Measurements from ENCODE around the gene TMC5.
"Not testable (repeated sequence)": the region's sequence is repeated elsewhere in the genome, so short reads cannot be mapped to it uniquely, and the experiment has no call there.

Gene TMC5

DNA sequence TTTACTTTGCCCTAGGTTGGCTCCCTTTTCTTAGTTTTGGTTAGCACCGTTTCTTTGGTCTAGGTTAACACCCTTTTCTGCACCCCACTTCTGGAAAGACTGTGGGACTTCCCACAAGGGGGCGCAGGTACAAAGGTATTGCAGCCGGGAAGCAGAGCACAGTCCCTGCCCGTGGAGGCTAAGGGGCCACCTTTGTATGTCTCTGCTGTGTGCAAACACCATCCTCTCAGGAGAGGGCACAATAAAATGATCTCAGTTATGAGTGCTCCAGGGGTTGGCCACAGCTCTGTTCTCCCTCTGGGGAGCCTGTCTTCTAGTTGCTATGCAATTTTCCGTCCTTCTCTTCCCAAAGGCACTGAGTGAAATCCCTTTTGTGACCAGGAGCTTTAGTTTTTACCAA lies 28.4 kb upstream of the TMC5 start:
- DNase-seq (ENCODE audit: insufficient read length, low spot score), result no peak
- TF ChIP-seq POLR2A (IDR thresholded peaks at IDR 0.05; ENCODE audit: low read depth, low read length), result no peak
- no peak for FAIRE-seq

DNA sequence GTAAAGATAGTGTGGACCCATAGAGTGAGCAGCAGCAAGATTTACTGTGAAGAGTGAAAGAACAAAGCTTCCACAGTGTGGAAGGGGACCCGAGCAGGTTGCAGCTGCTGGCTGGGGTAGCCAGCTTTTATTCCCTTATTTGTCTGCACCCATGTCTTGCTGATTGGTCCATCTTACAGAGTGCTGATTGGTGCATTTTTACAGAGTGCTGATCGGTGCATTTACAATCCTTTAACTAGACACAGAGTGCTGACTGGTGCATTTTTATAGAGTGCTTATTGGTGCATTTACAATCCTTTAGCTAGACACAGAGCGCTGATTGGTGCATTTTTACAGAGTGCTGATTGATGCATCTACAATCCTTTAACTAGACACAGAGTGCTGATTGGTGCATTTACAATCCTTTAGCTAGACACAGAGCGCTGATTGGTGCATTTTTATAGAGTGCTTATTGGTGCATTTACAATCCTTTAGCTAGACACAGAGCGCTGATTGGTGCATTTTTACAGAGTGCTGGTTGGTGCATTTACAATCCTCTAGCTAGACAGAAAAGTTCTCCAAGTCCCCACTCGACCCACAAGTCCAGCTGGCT lies 26.4 kb upstream of the TMC5 start:
- FAIRE-seq; DNase-seq (ENCODE audit: insufficient read length, low spot score): not testable (repeated sequence)

DNA sequence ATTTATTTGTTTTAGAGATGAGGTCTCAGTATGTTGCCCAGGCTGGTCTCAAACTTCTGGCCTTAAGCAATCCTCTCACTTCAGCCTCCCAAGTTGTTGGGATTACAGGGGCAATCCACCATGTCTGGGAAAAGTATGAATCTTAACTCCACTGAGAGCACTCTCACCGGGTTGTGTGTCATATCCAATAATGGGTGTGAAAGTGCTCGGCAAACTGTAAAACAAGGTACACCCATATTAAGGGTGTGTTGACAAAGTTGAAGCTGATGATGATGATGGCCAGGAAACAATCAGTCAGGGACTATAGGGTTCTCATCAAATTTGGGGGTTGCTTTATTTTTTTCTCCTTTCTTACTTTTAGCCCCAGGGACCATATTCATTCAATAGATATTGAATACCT lies 25.3 kb upstream of the TMC5 start:
- no peak for DNase-seq (ENCODE audit: insufficient read length, low spot score)
- FAIRE-seq, result no peak
- no peak for TF ChIP-seq POLR2A (IDR thresholded peaks at IDR 0.05; ENCODE audit: low read depth, low read length)

DNA sequence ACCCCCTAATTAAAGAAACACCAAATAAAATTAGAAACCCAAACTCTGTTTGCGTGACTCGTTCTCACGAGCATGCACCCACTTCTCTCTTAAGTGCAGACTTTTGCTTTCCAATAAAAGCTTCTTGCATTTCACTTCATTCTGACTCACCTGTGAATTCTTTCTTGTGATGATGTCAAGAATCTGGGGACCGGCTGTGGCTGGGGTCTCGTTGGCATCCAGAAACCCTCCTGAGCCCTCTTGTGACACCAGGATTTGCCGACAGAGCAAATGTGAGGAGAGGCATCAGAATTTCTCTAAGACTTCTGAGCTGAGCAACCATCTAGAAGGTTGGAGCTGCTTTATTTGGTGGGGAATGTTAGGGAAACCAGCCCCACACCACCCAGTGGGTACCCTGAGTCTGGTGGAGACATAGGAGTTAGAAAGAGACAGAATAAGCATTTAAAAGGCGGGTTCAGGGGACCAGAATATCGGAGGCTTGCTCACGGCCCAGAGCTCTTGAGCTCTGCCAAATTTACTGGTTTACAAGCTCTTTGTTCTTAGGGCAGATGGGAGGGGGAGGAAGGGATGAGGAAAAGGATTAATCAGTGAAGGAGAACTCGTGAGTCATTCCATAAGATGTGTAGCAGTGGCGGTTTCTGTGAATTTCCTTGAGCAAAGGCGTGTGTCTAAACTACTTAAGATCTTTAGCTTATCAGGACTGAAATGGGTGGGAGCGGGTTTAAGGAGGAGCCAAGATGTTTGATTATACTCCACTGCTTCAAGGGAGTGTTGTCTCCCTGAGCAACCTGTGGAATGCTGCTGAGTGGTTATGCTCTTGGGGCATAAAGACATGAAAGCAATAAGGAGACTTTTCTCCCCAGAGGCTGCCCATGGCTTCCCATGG lies 24.2 kb upstream of the TMC5 start:
- TF ChIP-seq POLR2A (IDR thresholded peaks at IDR 0.05; ENCODE audit: low read depth, low read length), result no peak
- FAIRE-seq, result no peak
- DNase-seq (ENCODE audit: insufficient read length, low spot score), result no peak

DNA sequence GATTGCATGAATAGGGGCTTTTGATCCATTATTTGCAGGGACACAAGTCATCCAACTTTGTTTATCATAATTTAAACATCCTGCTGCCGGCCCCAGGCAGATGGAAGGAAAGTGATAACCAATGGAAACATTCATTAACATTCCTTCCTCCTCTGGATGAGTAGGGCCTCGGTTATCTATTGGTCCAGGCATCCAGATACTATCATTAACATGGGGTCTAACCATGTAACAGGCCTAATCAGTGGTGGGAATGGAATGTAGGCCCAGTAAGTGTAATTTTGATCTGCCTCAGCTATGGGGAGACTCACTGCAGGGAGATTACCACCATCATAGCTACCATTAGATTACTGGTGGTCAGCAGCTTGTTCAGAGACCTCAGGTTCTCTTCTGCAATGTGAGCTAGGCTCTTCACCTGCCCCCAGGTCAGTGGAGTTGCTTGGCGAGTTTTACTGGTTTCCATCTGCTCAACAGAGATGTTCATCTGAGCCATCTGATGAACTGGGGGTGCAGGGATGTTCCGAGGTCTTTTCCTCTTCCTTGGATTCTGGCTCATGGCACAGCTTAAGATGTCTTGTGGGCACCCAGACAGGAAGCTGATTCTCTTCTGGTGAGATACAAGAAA lies 21.9 kb upstream of the TMC5 start:
- not testable (repeated sequence) for FAIRE-seq; DNase-seq (ENCODE audit: insufficient read length, low spot score)

DNA sequence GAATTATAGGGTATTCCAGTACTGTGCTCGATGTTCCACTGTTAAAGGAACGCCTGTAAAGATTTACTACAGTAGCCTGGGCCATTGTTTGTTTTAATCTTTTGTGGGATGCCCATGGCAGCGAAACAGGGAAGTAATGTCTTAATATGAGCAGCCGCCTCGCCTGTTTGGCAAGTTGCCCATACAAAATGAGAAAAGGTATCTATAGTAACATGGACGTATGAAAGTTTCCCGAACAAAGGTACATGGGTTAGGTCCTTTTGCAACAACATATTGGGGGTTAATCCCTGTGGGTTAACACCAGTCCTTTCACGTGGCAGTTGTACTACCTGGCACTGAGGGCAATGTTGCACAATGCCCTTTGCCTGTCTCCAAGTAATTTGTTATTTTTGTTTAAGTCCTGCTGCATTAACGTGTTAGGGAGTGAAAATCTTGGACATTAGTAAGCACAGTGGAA lies 21.1 kb upstream of the TMC5 start:
- FAIRE-seq, result no peak
- no peak for DNase-seq (ENCODE audit: insufficient read length, low spot score)
- TF ChIP-seq POLR2A (IDR thresholded peaks at IDR 0.05; ENCODE audit: low read depth, low read length), result no peak

DNA sequence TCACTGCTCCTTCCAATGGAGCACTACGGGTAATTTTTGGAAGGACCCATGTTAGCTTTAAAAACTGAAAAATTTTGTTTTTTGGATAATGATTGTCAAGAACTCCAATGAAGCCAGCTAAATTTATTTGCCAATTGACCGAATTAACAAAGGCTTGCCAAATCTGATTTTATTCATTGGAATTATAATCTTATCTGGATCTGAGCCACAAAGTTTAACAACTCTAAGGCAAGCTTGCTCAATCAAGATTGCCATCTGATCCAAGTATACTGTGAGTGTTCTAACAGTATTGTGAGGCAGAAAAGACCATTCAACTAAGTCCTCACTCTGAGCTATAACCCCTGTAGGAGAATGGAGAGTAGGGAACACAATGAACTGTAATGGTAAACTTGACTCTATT lies 20.3 kb upstream of the TMC5 start:
- FAIRE-seq; DNase-seq (ENCODE audit: insufficient read length, low spot score): not testable (repeated sequence)

DNA sequence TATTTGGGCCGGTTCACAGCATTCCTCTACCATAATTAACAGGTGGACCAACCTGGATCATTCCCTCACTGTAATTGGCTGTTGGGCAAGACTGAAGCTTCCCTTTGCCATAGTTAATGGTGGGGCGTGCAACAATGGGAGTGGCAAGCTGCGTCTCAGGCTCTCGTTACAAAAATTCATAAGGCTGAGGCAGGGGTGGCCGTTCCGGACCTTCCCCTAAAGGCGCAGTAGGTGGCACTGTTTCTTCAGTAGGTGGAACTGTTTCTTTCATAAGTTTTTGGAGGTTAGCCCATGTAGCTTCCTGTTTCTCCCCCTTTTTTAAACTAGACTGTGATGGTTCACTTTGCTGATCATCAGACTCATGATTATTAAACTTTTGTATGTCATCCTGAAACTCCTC lies 17.0 kb upstream of the TMC5 start:
- TF ChIP-seq POLR2A (IDR thresholded peaks at IDR 0.05; ENCODE audit: low read depth, low read length), result no peak
- FAIRE-seq, result no peak
- DNase-seq (ENCODE audit: insufficient read length, low spot score), result no peak

DNA sequence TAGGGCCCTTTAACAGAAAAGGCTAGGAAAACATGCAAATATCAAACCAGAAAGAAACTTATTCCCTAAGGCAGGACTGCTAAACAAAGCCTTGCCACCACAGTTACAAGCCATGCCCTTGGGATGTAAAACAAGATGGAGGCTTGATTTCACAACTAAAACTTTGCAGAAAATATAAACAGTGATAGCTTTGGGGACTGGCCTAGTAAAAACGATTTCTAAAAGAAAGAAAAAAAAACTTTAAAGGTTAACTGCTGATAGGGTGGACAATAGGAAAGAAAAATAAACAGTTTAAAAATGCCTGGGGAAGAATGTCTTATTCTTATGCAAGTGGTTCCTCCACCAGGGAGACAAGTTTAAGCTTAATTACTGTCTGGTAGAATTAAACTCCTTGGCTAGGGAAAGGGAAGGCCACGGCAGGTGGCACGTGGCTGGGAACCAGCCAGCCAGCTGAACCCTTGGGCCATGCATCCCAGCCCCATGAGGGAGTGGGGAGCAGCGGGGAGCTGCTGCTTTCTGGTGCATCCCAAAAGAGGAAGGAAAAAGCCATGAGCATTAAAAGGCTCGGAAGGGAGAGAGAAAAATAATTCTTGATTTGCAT lies 10.7 kb upstream of the TMC5 start:
- DNase-seq (ENCODE audit: insufficient read length, low spot score) (no peak), FAIRE-seq (no peak)
- TF ChIP-seq POLR2A (IDR thresholded peaks at IDR 0.05; ENCODE audit: low read depth, low read length), result no peak

DNA sequence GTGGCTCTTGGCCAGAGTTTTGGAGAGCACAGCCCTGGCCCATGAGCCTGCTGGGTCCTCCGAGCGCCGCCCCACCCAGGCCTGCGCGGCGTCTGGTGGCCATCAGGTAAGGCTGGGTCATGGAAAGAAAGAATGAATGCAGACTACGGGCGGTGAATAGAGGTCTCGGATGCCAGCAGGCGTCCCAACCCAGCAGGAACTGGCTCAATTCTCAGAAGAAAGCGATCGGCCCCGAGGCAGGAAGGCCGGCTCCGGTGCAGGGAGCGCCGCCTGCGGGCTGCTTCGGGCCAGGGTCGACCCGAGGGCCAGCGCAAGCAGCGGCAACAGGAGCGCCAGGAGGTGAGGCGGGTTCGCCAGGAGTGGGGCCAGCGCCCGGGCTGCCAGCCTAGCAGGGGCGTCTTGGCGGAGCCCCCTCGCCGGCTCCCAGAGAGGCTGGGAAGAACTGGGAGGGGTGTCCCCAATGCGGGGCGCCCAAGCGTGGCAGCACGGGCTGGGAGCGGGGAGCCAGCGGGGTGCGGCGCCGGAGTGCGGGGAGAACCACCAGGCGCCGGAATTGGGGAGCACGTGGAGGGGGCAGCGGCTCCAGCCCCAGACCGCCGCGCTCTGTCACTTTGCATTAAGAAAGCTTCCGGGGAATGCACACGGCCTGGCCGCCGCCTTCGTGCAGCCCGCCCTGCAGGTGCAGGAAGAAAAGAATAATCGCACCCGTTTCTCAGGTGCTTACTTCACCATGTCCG lies 7.1 kb upstream of the TMC5 start:
- TF ChIP-seq POLR2A (IDR thresholded peaks at IDR 0.05; ENCODE audit: low read depth, low read length), result no peak
- no peak for FAIRE-seq
- no peak for DNase-seq (ENCODE audit: insufficient read length, low spot score)

DNA sequence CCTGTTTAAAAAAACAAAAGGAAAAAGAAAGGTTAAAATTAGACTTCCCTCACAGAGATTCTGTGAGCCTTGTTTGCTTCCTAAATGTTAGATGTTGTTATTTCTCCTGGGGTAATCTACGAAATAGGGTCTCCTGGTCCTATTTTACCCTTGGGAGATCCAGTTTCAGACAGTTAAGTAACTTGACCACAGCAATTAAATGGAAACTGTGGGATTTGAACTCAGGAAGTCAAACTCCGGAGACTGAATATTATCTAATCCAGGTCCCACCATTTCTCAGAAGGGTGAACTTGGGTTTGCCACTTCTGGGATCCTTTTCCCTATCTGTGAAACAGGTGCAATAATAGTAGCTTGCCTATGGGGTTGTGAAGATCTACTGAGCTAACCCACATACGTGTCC lies 6.4 kb upstream of the TMC5 start:
- TF ChIP-seq POLR2A (IDR thresholded peaks at IDR 0.05; ENCODE audit: low read depth, low read length), result no peak
- DNase-seq (ENCODE audit: insufficient read length, low spot score), result no peak
- no peak for FAIRE-seq

DNA sequence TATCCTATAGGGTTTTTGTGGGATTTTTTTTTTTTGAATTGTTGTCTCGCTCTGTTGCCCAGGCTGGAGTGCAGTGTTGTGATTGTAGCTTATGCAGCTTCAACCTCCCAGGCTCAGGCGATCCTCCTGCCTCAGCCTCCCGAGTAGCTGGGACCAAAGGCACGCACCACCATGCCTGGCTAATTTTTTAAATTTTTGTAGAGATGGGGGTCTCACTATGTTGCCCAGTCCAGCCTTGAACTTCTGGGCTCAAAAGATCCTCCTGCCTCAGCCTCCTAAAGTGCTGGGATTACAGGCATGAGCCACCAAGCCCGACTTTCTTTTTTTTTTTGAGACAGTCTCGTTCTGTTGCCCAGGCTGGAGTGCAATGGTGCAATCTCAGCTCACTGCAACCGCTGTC lies 5.6 kb upstream of the TMC5 start:
- not testable (repeated sequence) for FAIRE-seq; DNase-seq (ENCODE audit: insufficient read length, low spot score)

DNA sequence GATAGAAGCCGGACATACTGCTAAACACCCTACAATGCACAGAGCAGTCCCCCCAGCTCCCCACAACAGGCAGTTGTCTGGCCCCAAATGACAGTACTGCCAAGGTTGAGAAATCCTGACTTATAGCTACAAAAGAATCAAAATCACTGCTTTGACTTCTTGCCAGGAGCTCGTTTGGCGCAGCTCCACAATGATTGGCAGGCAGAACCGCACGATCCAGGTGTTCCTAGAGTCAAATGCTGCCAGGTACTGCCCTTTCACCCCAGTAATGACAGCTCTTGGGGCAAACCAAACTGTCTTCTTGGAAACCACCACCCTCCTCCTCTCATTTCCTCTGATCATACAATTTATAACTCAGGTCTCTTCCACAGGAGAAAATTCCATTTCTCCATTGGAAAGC lies 2.2 kb upstream of the TMC5 start:
- DNase-seq (ENCODE audit: insufficient read length, low spot score) (no peak), FAIRE-seq (no peak)
- no peak for TF ChIP-seq POLR2A (IDR thresholded peaks at IDR 0.05; ENCODE audit: low read depth, low read length)

DNA sequence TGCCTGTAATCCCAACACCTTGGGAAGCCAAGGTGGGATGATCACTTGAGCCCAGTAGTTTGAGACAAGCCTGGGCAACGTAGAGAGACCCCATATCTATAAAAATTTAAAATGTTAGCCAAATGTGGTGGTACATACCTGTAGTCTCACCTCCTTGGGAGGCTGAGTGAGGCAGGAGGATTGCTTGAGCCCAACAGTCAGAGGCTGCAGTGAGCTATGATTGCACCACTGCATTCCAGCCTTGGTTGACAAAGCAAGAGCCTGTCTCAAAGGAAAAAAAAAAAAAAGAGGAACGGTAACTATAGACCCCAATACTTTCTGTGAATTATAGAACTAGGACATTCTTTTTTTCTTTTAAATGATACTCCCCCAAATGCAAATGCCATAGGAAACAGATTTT lies 1.8 kb upstream of the TMC5 start:
- TF ChIP-seq POLR2A (IDR thresholded peaks at IDR 0.05; ENCODE audit: low read depth, low read length), result no peak
- FAIRE-seq, result no peak

More for the DNA sequence above, 1.8 kb upstream of the TMC5 start:
- no peak for DNase-seq (ENCODE audit: insufficient read length, low spot score)

Measured in H54 (cell line).